CD14-positive monocyte (primary cell): ENCODE measurements around the gene RPS6KB2. TPM values are rescaled to one million over a fixed set of nuclear protein-coding genes. Genes with fewer than 3 reads are reported as not detected.

Source experiments
- DNase-seq, 3 donors: peaks; one replicate each; pipeline ENCODE4 v3.0.0-alpha.2; 2011 to 2022
- H2AFZ ChIP-seq: 2 replicates; pipeline ENCODE4 v1.6.0; 2012; ENCODE audit warnings: mild to moderate bottlenecking, low read depth, low read length, inconsistent platforms; ENCODE audit not compliant: insufficient read depth, poor library complexity, severe bottlenecking
- H3K27ac ChIP-seq, 2 donors: 1 replicate in 1 of 2; 2 replicates in 1 of 2; pipeline ENCODE4 v1.5.1; 2012 to 2013; ENCODE audit warnings: low read length in 2 of 2, control low read depth in 1 of 2, inconsistent platforms in 1 of 2, low read depth in 1 of 2, mild to moderate bottlenecking in 1 of 2
- H3K27me3 ChIP-seq, 2 donors: one replicate each; pipeline versions ENCODE4 v1.6.0 to v1.6.1; 2011 to 2013; ENCODE audit warnings: low read length in 2 of 2; ENCODE audit not compliant: control insufficient read depth in 2 of 2, insufficient read depth in 2 of 2
- H3K36me3 ChIP-seq, 2 donors: replicated peaks in 1 of 2; 1 replicate in 1 of 2; 2 replicates in 1 of 2; pipeline versions ENCODE4 v1.5.1 to v1.6.1; 2012 to 2013; ENCODE audit warnings: low read length in 2 of 2, control low read depth in 1 of 2, inconsistent platforms in 1 of 2, mild to moderate bottlenecking in 1 of 2; ENCODE audit not compliant: insufficient read depth in 2 of 2, control insufficient read depth in 1 of 2
- H3K4me1 ChIP-seq, 2 donors: 1 replicate in 1 of 2; 2 replicates in 1 of 2; pipeline versions ENCODE4 v1.5.1 to v1.6.1; 2012 to 2013; ENCODE audit warnings: low read length in 2 of 2, control low read depth in 1 of 2, inconsistent platforms in 1 of 2, mild to moderate bottlenecking in 1 of 2, moderate library complexity in 1 of 2; ENCODE audit not compliant: insufficient read depth in 2 of 2, control insufficient read depth in 1 of 2
- H3K4me2 ChIP-seq: replicated peaks from 2 replicates; pipeline ENCODE3; 2012; ENCODE audit warnings: low read length, moderate library complexity, mild to moderate bottlenecking; ENCODE audit not compliant: poor library complexity, severe bottlenecking; ENCODE audit errors: extremely low read depth
- H3K4me3 ChIP-seq, 3 experiments: fragments of 200-600 bp in 1 of 3; sonication (generic) in 1 of 3; replicated peaks in 1 of 3; 1 replicate in 2 of 3; 2 replicates in 1 of 3; pipeline ENCODE4 v1.5.1; 2011 to 2013; ENCODE audit warnings: low read length in 3 of 3, mild to moderate bottlenecking in 3 of 3, control low read depth in 2 of 3, low read depth in 2 of 3, inconsistent platforms in 1 of 3, moderate library complexity in 1 of 3
- H3K79me2 ChIP-seq: 2 replicates; pipeline ENCODE4 v1.6.0; 2012; ENCODE audit warnings: mild to moderate bottlenecking, control low read depth, inconsistent platforms, low read length, moderate library complexity; ENCODE audit not compliant: insufficient read depth
- H3K9ac ChIP-seq: 2 replicates; pipeline ENCODE4 v1.6.0; 2017; ENCODE audit warnings: low read length, mild to moderate bottlenecking; ENCODE audit not compliant: insufficient read depth, poor library complexity, severe bottlenecking
- H3K9me3 ChIP-seq, 2 donors: replicated peaks in 1 of 2; 1 replicate in 1 of 2; 2 replicates in 1 of 2; pipeline versions ENCODE4 v1.5.1 to v1.6.1; 2012 to 2013; ENCODE audit warnings: low read length in 2 of 2, control low read depth in 1 of 2; ENCODE audit not compliant: control insufficient read depth in 1 of 2, insufficient read depth in 1 of 2
- H4K20me1 ChIP-seq: 2 replicates; pipeline ENCODE4 v1.6.0; 2012; ENCODE audit warnings: mild to moderate bottlenecking, low read length, control low read depth, moderate library complexity; ENCODE audit not compliant: insufficient read depth
- H3K27ac Mint-ChIP-seq, 7 donors: one replicate each; pipeline ENCODE4 v1.8.0; 2020; ENCODE audit warnings: mild to moderate bottlenecking in 7 of 7, mixed read lengths in 7 of 7, moderate library complexity in 6 of 7, inconsistent platforms in 2 of 7
- H3K27me3 Mint-ChIP-seq, 3 donors: one replicate each; pipeline ENCODE4 v1.8.0; 2021 to 2022; ENCODE audit warnings: low read depth in 3 of 3, mild to moderate bottlenecking in 3 of 3, mixed read lengths in 3 of 3, moderate library complexity in 3 of 3, inconsistent platforms in 1 of 3
- H3K36me3 Mint-ChIP-seq, 2 donors: one replicate each; pipeline ENCODE4 v1.8.0; 2020; ENCODE audit warnings: mixed read lengths in 2 of 2, inconsistent platforms in 1 of 2, mild to moderate bottlenecking in 1 of 2
- H3K4me1 Mint-ChIP-seq: one replicate; pipeline ENCODE4 v1.8.0; 2020; ENCODE audit warnings: mild to moderate bottlenecking, mixed read lengths
- H3K4me3 Mint-ChIP-seq, 2 donors: one replicate each; pipeline ENCODE4 v1.8.0; 2020; ENCODE audit warnings: mild to moderate bottlenecking in 2 of 2, mixed read lengths in 2 of 2, moderate library complexity in 1 of 2
- H3K9me3 Mint-ChIP-seq, 7 donors: one replicate each; pipeline ENCODE4 v1.8.0; 2020 to 2022; ENCODE audit warnings: mixed read lengths in 7 of 7, mild to moderate bottlenecking in 6 of 7, moderate library complexity in 6 of 7, inconsistent platforms in 2 of 7
- WGBS: methylation state at CpG from one replicate; pipeline ENCODE4 v1.1.5; 2013; ENCODE audit warnings: missing lambda C conversion rate; ENCODE audit not compliant: insufficient coverage; 5-methylcytosine and 5-hydroxymethylcytosine counted together
- intact Hi-C, 2 donors: fragments of 100-400 bp; cut with micrococcal nuclease; formaldehyde crosslinking; loops; one replicate each; pipeline versions ENCODE4 v1.15.0 to v1.15.1; 2023
- polyA plus RNA-seq, 3 donors: library from polyadenylated mRNA; depleted of rRNA in 1 of 3; unstranded in 2 of 3; stranded (reverse) in 1 of 3; fragments of 300-500 nt in 2 of 3; fragments of >200 nt in 1 of 3; fragmentation: Illumina TruSeq in 2 of 3; gene quantifications; 1 replicate in 2 of 3; 2 replicates in 1 of 3; pipeline ENCODE4 v1.2.3, GENCODE V29; 2012 to 2021
- TF ChIP-seq, protein P1 (sequence below): fragments of 200-600 bp; IDR thresholded peaks from one replicate; pipeline ENCODE4 v1.8.0; 2022; ENCODE audit warnings: antibody characterized with exemption, mild to moderate bottlenecking

RPS6KB2 gene
- polyA plus RNA-seq, 3 donors, result 51.6 to 101 (median 53.8) TPM

DNA sequence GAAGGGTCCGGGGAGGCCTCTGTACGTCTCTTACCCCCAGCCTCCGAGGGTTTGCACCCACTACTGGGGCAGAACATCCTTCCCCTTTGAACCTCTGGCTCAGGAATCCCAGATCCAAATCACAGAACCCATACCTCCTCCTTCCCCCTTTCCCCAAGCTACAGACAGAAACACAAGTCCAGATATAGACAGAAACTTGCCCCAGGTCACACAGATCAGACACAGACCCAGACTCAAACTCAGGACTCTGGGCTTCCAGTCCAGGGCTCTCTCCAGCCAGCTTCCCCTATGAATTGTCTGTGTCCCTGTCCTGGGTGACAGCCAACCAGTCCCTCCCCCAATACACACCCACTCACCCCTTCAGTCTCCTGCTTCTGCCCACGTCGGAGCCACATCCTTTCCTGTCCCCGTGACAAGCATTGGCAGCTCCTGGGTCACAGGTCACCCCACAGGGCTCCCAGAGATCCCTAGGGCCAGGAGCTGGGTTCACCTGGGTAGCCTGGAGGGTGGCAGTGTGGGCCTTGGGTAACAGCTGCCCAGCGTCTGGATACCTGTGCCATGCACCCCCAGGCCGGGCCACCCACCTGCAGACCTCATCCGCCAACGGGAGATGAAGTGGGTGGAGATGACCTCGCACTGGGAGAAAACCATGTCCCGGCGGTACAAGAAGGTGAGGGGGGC, 23.6 kb upstream of the RPS6KB2 start:
- Mint-ChIP-seq H3K27me3 (no peaks in the 10 kb centered on the region), H3K4me1 (peaks cover 83% of the 10 kb centered on the region), H3K36me3 (peaks cover 23 to 35% of the 10 kb centered on the region in 2 donors), H3K9me3 (no peaks in the 10 kb centered on the region), H3K27ac (peak overlapping the region; percentile 72 to 93 (median 84)), H3K4me3 (peak overlapping the region; percentile 82 to 93)
- Histone ChIP-seq H3K79me2 (peaks cover 61% of the 10 kb centered on the region), H3K9ac (peak overlapping the region; percentile 74), H3K27me3 (no peaks in the 10 kb centered on the region), H3K36me3 (peaks cover 20 to 24% of the 10 kb centered on the region in 2 donors), H3K4me2 (peak overlapping the region; percentile 84), H4K20me1 (peaks cover 59% of the 10 kb centered on the region), H2AFZ (peak overlapping the region; percentile 63), H3K4me3 (peak overlapping the region; percentile 56 to 83 (median 82)), H3K27ac (peak overlapping the region; percentile 65 to 85), H3K4me1 (peaks cover 82 to 95% of the 10 kb centered on the region in 2 donors), H3K9me3 (no peaks in the 10 kb centered on the region)
- TF ChIP-seq, protein P1, sequence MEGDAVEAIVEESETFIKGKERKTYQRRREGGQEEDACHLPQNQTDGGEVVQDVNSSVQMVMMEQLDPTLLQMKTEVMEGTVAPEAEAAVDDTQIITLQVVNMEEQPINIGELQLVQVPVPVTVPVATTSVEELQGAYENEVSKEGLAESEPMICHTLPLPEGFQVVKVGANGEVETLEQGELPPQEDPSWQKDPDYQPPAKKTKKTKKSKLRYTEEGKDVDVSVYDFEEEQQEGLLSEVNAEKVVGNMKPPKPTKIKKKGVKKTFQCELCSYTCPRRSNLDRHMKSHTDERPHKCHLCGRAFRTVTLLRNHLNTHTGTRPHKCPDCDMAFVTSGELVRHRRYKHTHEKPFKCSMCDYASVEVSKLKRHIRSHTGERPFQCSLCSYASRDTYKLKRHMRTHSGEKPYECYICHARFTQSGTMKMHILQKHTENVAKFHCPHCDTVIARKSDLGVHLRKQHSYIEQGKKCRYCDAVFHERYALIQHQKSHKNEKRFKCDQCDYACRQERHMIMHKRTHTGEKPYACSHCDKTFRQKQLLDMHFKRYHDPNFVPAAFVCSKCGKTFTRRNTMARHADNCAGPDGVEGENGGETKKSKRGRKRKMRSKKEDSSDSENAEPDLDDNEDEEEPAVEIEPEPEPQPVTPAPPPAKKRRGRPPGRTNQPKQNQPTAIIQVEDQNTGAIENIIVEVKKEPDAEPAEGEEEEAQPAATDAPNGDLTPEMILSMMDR, result no peak
- intact Hi-C loops, result loop anchor here in 1 of 2 donors (5.0 kb wide), 1 partner anchor 63 kb away; the partner anchor contains the start of gene TMEM134
- 25% methylated on average over 10 of the region's 13 CpGs for WGBS
- DNase-seq, result peak in 2 of 3 donors; percentile 35 to 36

DNA sequence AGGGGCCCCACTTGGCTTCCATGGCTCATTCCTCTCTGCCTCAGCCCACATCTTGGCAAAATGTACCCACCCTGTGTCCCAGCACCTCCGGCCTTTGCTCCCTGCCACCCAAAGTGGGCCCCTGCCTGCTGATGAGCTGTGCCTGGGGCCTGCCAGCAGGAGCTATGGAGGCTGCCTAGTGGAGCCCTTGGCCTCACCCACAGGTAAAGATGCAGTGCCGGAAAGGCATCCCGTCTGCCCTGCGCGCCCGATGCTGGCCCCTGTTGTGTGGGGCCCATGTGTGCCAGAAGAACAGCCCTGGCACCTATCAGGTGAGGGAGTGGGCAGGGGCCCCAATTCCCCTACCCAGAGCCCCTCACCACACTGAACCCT, 23.1 kb upstream of the RPS6KB2 start:
- Histone ChIP-seq H3K36me3 (peaks cover 15 to 21% of the 10 kb centered on the region in 2 donors), H3K9ac (no peak overlapping the region), H3K4me2 (peak overlapping the region; percentile 84), H4K20me1 (peaks cover 57% of the 10 kb centered on the region), H2AFZ (no peak overlapping the region), H3K4me3 (peak overlapping the region in 1 of 3 experiments; percentile 82), H3K4me1 (peaks cover 82 to 94% of the 10 kb centered on the region in 2 donors), H3K27ac (peak overlapping the region; percentile 65 to 85), H3K79me2 (peaks cover 56% of the 10 kb centered on the region), H3K9me3 (no peaks in the 10 kb centered on the region), H3K27me3 (no peaks in the 10 kb centered on the region)
- Mint-ChIP-seq H3K9me3 (no peaks in the 10 kb centered on the region), H3K4me1 (peaks cover 85% of the 10 kb centered on the region), H3K4me3 (peak overlapping the region; percentile 63 to 93), H3K36me3 (peaks cover 23 to 36% of the 10 kb centered on the region in 2 donors), H3K27ac (peak overlapping the region in 4 of 7 donors; percentile 25 to 93 (median 57)), H3K27me3 (no peaks in the 10 kb centered on the region)
- intact Hi-C loops, result no loop called here
- no peak for DNase-seq
- WGBS, result 91% methylated on average over 6 of the region's 6 CpGs
- TF ChIP-seq, protein P1, result no peak
